ENCODE data around the gene TAGLN.

TAGLN gene

DNA sequence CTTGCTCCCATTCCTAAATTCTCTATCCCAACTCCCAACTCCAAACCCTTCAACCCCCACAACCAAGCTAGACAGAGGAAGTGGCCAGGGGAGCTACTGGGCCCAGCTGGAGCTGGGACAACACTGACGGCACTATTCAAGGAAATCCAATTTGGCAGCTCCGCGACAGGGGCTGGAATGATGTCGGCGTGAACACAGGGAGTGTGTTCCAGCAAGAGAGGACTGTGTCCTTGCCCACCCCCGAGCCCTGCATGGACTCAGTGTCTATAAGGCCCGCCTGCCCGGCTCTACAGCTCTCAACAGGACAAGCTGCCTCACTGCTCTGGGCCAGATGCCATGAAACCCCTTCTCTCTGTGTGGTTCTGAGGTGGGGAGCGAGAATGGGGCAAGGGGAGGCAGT is 21.4 kb downstream of the TAGLN start:
- Histone ChIP-seq H3K27ac (ENCODE audit: low read length) (no peak overlapping the region), H3K27me3 (ENCODE audit: control insufficient read depth, insufficient read depth, low read length) (no peaks in the 10 kb centered on the region), H3K4me3 (ENCODE audit: low read length) (no peak overlapping the region), H3K36me3 (ENCODE audit: control insufficient read depth, low read depth, low read length) (peaks cover 23% of the 10 kb centered on the region), H3K4me1 (ENCODE audit: control insufficient read depth, low read depth, low read length) (no peaks in the 10 kb centered on the region), H3K9ac (ENCODE audit: low read length) (no peak overlapping the region), H3K9me3 (ENCODE audit: control insufficient read depth, low read depth, low read length) (no peaks in the 10 kb centered on the region)

- no peak overlapping the region for H3K4me3 ChIP-seq (ENCODE audit: low read length)
- H3K4me1 ChIP-seq (ENCODE audit: control insufficient read depth, low read depth, low read length): no peaks in the 10 kb centered on the region
- no peak overlapping the region for H3K9ac ChIP-seq (ENCODE audit: low read length)
- no peaks in the 10 kb centered on the region for H3K9me3 ChIP-seq (ENCODE audit: control insufficient read depth, low read depth, low read length)
- no peak overlapping the region for H3K27ac ChIP-seq (ENCODE audit: low read length)
- no peaks in the 10 kb centered on the region for H3K27me3 ChIP-seq (ENCODE audit: control insufficient read depth, insufficient read depth, low read length)
- peaks cover 23% of the 10 kb centered on the region for H3K36me3 ChIP-seq (ENCODE audit: control insufficient read depth, low read depth, low read length)
Measured at GRCh38 chr11:117220999-117221774, 22.0 kb downstream of the TAGLN start.

DNA sequence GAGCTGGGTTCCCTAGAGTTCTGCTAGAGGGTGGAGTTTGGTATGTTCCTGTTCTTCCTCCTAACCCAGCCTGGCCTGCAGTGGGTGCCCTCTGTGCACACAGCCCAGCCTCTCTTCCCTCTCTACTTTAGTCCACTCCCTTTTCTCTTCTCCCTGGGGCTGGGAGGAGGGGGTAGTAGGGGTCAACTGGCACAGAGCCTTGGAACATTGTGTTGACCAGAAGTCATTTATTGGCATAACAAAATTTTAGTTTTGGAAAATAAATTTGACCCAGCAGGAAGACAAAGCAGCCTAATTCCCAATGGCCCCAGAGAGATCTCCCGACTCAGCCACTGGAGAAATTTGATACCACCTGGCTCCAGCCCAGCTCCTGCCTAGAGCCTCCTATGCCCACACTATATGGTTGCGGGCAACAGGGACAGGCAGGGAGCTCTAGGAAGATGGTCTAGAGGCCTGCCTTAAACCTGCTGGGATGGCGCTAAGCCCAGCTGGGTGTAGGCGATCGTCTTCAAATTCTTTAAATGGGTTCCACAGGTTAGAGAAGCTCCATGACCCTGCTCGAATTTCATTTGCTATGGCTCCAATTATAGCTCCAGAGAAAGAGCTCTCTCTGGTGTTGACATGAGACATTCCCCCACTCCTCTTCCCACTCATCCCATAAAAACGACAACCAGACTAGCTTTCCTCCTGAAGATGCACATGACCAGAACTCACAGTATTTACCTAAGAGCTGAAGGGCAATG is 22.8 kb downstream of the TAGLN start:
- Histone ChIP-seq H3K36me3 (ENCODE audit: control insufficient read depth, low read depth, low read length) (peaks cover 23% of the 10 kb centered on the region), H3K9ac (ENCODE audit: low read length) (no peak overlapping the region), H3K4me3 (ENCODE audit: low read length) (no peak overlapping the region), H3K4me1 (ENCODE audit: control insufficient read depth, low read depth, low read length) (no peaks in the 10 kb centered on the region), H3K27ac (ENCODE audit: low read length) (no peak overlapping the region), H3K27me3 (ENCODE audit: control insufficient read depth, insufficient read depth, low read length) (no peaks in the 10 kb centered on the region), H3K9me3 (ENCODE audit: control insufficient read depth, low read depth, low read length) (no peaks in the 10 kb centered on the region)

GRCh38 chr11:117222991-117223740 is 24.0 kb downstream of the TAGLN start:
- no peaks in the 10 kb centered on the region for H3K27me3 ChIP-seq (ENCODE audit: control insufficient read depth, insufficient read depth, low read length)
- no peak overlapping the region for H3K4me3 ChIP-seq (ENCODE audit: low read length)
- no peaks in the 10 kb centered on the region for H3K4me1 ChIP-seq (ENCODE audit: control insufficient read depth, low read depth, low read length)
- H3K9me3 ChIP-seq (ENCODE audit: control insufficient read depth, low read depth, low read length): no peaks in the 10 kb centered on the region
- no peak overlapping the region for H3K9ac ChIP-seq (ENCODE audit: low read length)
- peaks cover 25% of the 10 kb centered on the region for H3K36me3 ChIP-seq (ENCODE audit: control insufficient read depth, low read depth, low read length)
- H3K27ac ChIP-seq (ENCODE audit: low read length): no peak overlapping the region

DNA sequence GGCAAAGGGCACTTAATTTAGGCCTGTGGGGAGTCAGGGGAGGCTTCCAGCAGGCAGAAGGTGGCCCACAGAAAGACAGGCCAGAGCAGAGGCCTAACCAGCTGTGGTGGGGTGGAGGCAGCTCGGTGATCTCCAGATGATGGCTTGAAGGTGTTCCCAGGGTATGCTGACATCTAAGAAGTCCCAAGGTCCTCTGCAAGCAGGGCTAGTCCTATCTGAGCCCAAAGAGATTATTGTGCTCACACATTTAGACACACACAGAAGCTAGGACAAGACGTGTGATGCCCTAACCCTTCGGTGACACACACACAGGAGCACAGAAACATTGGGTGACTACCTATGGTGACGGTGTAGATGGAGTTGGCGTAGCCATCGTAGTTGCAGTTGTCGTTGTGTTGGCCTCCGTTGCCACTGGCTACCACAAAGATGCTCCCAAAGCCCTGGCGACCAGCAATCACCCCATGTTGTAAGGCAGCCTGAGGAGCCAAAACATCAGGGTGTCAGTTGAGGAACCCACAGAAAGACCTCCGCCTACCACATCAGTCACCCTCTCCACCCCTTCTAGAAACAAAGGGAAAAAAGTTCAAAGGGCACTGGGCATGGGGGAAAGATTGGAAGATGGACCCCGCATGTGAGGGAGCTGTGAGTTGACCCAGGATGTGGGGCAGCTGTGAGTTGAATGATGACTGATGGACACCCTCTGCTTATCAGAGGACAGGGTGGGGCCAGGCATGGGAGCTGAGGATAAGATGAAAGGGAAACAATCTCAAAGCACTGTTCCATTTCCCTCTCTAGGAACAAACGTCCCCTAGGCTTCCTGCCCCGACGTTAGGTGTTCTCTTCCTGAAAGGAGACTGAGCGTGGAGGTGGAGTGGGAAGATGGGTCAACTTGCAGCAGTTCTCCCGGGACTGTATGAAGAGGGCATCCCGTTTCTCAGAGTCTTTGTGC is 24.8 kb downstream of the TAGLN start:
- H3K4me3 ChIP-seq (ENCODE audit: low read length): no peak overlapping the region
- H3K36me3 ChIP-seq (ENCODE audit: control insufficient read depth, low read depth, low read length): peaks cover 25% of the 10 kb centered on the region
- H3K27ac ChIP-seq (ENCODE audit: low read length): no peak overlapping the region
- no peaks in the 10 kb centered on the region for H3K27me3 ChIP-seq (ENCODE audit: control insufficient read depth, insufficient read depth, low read length)
- no peaks in the 10 kb centered on the region for H3K4me1 ChIP-seq (ENCODE audit: control insufficient read depth, low read depth, low read length)
- no peaks in the 10 kb centered on the region for H3K9me3 ChIP-seq (ENCODE audit: control insufficient read depth, low read depth, low read length)
- H3K9ac ChIP-seq (ENCODE audit: low read length): no peak overlapping the region

DNA sequence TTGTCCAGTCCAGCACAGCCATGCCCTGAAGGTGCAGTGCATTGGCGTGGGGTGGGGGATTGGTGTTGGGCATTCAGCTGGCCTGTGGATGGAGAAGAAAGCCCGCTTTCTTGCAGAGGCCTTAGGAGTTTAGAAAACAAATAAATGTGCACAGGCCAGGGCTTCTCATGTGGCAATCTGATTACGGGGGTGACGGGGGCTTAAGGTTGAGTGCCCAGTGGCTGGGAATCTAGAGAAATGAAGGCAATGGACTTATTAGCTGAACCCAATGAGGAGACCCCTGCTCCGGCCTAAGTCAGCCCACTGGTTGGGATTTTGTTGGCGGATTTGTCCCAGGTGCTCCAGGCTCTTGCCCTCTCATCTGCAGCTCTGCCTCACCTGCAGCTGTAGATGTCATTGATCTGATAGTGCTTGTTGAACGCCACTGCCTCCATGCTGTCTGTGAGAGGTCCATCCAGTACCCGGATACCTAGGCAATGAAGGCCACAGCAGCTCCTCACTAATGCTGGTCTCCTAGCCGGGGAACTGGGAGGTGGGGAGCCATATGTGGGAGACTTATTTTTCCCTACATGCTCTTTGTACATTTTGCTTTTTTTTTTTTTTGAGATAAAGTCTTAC is 26.5 kb downstream of the TAGLN start:
- Histone ChIP-seq H3K27me3 (ENCODE audit: control insufficient read depth, insufficient read depth, low read length) (no peaks in the 10 kb centered on the region), H3K27ac (ENCODE audit: low read length) (no peak overlapping the region), H3K9ac (ENCODE audit: low read length) (no peak overlapping the region), H3K4me3 (ENCODE audit: low read length) (no peak overlapping the region), H3K4me1 (ENCODE audit: control insufficient read depth, low read depth, low read length) (no peaks in the 10 kb centered on the region), H3K9me3 (ENCODE audit: control insufficient read depth, low read depth, low read length) (no peaks in the 10 kb centered on the region), H3K36me3 (ENCODE audit: control insufficient read depth, low read depth, low read length) (peaks cover 21% of the 10 kb centered on the region)

- Histone ChIP-seq H3K36me3 (ENCODE audit: control insufficient read depth, low read depth, low read length) (peaks cover 21% of the 10 kb centered on the region), H3K9ac (ENCODE audit: low read length) (no peak overlapping the region), H3K9me3 (ENCODE audit: control insufficient read depth, low read depth, low read length) (no peaks in the 10 kb centered on the region), H3K4me1 (ENCODE audit: control insufficient read depth, low read depth, low read length) (no peaks in the 10 kb centered on the region), H3K4me3 (ENCODE audit: low read length) (no peak overlapping the region), H3K27ac (ENCODE audit: low read length) (no peak overlapping the region), H3K27me3 (ENCODE audit: control insufficient read depth, insufficient read depth, low read length) (no peaks in the 10 kb centered on the region)
Measured at GRCh38 chr11:117226388-117227385, 27.5 kb downstream of the TAGLN start.

DNA sequence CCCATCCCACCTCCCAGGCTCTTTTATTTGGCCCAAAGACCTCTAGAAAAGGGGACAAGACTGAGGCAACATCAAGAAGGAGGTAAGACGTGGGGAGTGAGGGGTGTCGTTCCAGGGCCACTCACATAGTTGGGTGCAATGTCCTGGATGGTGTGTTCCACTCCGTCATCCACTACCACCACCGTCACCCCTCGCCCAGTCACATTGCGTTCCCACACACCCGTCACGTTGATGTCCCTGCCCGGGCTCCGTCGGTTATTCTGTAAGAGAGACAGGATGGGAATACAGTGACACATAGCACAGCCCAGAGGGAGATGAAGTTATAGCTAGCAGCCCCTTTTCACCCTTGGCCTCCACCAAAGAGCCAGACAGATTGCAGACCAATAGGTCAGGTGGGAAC is 28.9 kb downstream of the TAGLN start:
- Histone ChIP-seq H3K9me3 (ENCODE audit: control insufficient read depth, low read depth, low read length) (no peaks in the 10 kb centered on the region), H3K36me3 (ENCODE audit: control insufficient read depth, low read depth, low read length) (peaks cover 16% of the 10 kb centered on the region)

GRCh38 chr11:117229411-117229810 is 30.2 kb downstream of the TAGLN start:
- Histone ChIP-seq H3K36me3 (ENCODE audit: control insufficient read depth, low read depth, low read length) (peaks cover 19% of the 10 kb centered on the region), H3K27ac (ENCODE audit: low read length) (no peak overlapping the region)

More for the DNA sequence above, 28.9 kb downstream of the TAGLN start:
- Histone ChIP-seq H3K4me3 (ENCODE audit: low read length) (no peak overlapping the region), H3K27me3 (ENCODE audit: control insufficient read depth, insufficient read depth, low read length) (no peaks in the 10 kb centered on the region), H3K4me1 (ENCODE audit: control insufficient read depth, low read depth, low read length) (no peaks in the 10 kb centered on the region), H3K9ac (ENCODE audit: low read length) (no peak overlapping the region), H3K27ac (ENCODE audit: low read length) (no peak overlapping the region)

GRCh38 chr11:117229931-117230285 is 30.7 kb downstream of the TAGLN start:
- H3K27ac ChIP-seq (ENCODE audit: low read length): no peak overlapping the region
- H3K27me3 ChIP-seq (ENCODE audit: control insufficient read depth, insufficient read depth, low read length): no peaks in the 10 kb centered on the region
- no peaks in the 10 kb centered on the region for H3K9me3 ChIP-seq (ENCODE audit: control insufficient read depth, low read depth, low read length)
- peaks cover 21% of the 10 kb centered on the region for H3K36me3 ChIP-seq (ENCODE audit: control insufficient read depth, low read depth, low read length)
- H3K4me3 ChIP-seq (ENCODE audit: low read length): no peak overlapping the region
- H3K4me1 ChIP-seq (ENCODE audit: control insufficient read depth, low read depth, low read length): peaks cover 7% of the 10 kb centered on the region
- H3K9ac ChIP-seq (ENCODE audit: low read length): no peak overlapping the region

More at GRCh38 chr11:117229411-117229810, 30.2 kb downstream of the TAGLN start:
- H3K27me3 ChIP-seq (ENCODE audit: control insufficient read depth, insufficient read depth, low read length): no peaks in the 10 kb centered on the region
- H3K4me1 ChIP-seq (ENCODE audit: control insufficient read depth, low read depth, low read length): peaks cover 7% of the 10 kb centered on the region
- H3K9ac ChIP-seq (ENCODE audit: low read length): no peak overlapping the region
- H3K9me3 ChIP-seq (ENCODE audit: control insufficient read depth, low read depth, low read length): no peaks in the 10 kb centered on the region
- H3K4me3 ChIP-seq (ENCODE audit: low read length): no peak overlapping the region
